ENCODE data around the gene YPEL2.

DNA sequence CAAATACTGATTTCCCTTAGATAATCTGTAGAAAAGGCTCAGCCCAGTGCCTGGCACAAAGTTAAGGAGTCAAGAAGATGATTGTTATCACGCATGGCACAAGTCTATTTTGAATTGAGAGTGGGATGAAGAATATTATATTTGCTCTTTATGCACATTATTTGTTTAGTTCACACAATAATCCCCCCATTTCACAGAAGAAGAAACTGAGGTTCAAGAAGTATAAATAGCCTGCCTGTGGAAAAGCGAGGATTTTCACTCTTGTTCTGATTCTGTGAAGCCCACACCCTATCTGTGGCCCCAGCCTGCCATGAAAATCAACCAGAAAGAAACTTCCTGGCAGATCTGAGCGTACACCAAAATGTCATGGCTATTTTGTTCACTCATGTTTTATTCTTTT is 73.0 kb downstream of the YPEL2 start:
- TF ChIP-seq SMC3 (IDR thresholded peaks at IDR 0.05) (no peak), RCOR1 (IDR thresholded peaks at IDR 0.05; ENCODE audit: low read depth, low read length) (no peak), HDAC2 (IDR thresholded peaks at IDR 0.05) (no peak; the same call in 1 of the 2 replicates), CHD2 (IDR thresholded peaks at IDR 0.05; ENCODE audit: low read length, partially characterized antibody) (no peak), PHF8 (IDR thresholded peaks at IDR 0.05; ENCODE audit: borderline replicate concordance, low read depth) (no peak), ZSCAN20 (CRISPR knock-in tag; IDR thresholded peaks at IDR 0.05) (no peak), JUN (IDR thresholded peaks at IDR 0.05) (no peak), BHLHE40 (IDR thresholded peaks at IDR 0.05; ENCODE audit: low read depth, low read length) (no peak), ESRRA (IDR thresholded peaks at IDR 0.05; ENCODE audit: borderline replicate concordance, low read length) (no peak), POLR2A (IDR thresholded peaks at IDR 0.05; ENCODE audit: low read length) (no peak), POLR2AphosphoS2 (conservative IDR thresholded peaks at IDR 0.05; ENCODE audit: low read length) (no peak)
- TF ChIP-seq, protein P1, sequence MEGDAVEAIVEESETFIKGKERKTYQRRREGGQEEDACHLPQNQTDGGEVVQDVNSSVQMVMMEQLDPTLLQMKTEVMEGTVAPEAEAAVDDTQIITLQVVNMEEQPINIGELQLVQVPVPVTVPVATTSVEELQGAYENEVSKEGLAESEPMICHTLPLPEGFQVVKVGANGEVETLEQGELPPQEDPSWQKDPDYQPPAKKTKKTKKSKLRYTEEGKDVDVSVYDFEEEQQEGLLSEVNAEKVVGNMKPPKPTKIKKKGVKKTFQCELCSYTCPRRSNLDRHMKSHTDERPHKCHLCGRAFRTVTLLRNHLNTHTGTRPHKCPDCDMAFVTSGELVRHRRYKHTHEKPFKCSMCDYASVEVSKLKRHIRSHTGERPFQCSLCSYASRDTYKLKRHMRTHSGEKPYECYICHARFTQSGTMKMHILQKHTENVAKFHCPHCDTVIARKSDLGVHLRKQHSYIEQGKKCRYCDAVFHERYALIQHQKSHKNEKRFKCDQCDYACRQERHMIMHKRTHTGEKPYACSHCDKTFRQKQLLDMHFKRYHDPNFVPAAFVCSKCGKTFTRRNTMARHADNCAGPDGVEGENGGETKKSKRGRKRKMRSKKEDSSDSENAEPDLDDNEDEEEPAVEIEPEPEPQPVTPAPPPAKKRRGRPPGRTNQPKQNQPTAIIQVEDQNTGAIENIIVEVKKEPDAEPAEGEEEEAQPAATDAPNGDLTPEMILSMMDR (IDR thresholded peaks at IDR 0.05) = no peak
- TF ChIP-seq, protein P2, sequence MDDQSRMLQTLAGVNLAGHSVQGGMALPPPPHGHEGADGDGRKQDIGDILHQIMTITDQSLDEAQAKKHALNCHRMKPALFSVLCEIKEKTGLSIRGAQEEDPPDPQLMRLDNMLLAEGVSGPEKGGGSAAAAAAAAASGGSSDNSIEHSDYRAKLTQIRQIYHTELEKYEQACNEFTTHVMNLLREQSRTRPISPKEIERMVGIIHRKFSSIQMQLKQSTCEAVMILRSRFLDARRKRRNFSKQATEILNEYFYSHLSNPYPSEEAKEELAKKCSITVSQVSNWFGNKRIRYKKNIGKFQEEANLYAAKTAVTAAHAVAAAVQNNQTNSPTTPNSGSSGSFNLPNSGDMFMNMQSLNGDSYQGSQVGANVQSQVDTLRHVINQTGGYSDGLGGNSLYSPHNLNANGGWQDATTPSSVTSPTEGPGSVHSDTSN (IDR thresholded peaks at IDR 0.05) = no peak

Measured in A549 (cell line).